Karpas-422 (cell line): ENCODE data around the gene CWC27. TPM values are rescaled to one million over a fixed set of nuclear protein-coding genes. Genes with fewer than 3 reads are reported as not detected.
"Not testable (repeated sequence)": the region's sequence is repeated elsewhere in the genome, so short reads cannot be mapped to it uniquely, and the experiment has no call there.

Experiments
- DNase-seq: peaks from one replicate; pipeline ENCODE4 v3.0.0-alpha.2; 2015
- H2AFZ ChIP-seq: fragments of 200-600 bp; sonication (generic); 2 replicates; pipeline ENCODE4 v1.6.1; 2014; ENCODE audit warnings: antibody characterized with exemption, low read length, mixed read lengths
- H3K27ac ChIP-seq: fragments of 200-600 bp; sonication (generic); 2 replicates; pipeline ENCODE4 v1.5.1; 2014; ENCODE audit warnings: mild to moderate bottlenecking, low read length, moderate library complexity
- H3K27me3 ChIP-seq: fragments of 200-600 bp; sonication (generic); 2 replicates; pipeline ENCODE4 v1.6.1; 2014; ENCODE audit warnings: low read length, mixed read lengths
- H3K36me3 ChIP-seq: fragments of 200-600 bp; sonication (generic); 2 replicates; pipeline ENCODE4 v1.6.1; 2014; ENCODE audit warnings: low read length, mixed read lengths; ENCODE audit not compliant: insufficient read depth
- H3K4me1 ChIP-seq: fragments of 200-600 bp; sonication (generic); 2 replicates; pipeline ENCODE4 v1.6.1; 2014; ENCODE audit warnings: mild to moderate bottlenecking, low read length, mixed read lengths
- H3K4me2 ChIP-seq: fragments of 200-600 bp; sonication (generic); 2 replicates; pipeline ENCODE4 v1.6.1; 2014; ENCODE audit warnings: low read length, low read depth, mild to moderate bottlenecking; ENCODE audit not compliant: poor library complexity, severe bottlenecking
- H3K4me3 ChIP-seq: fragments of 200-600 bp; sonication (generic); 2 replicates; pipeline ENCODE4 v1.5.1; 2014; ENCODE audit warnings: mild to moderate bottlenecking, antibody characterized with exemption, low read length, mixed read lengths
- H3K79me2 ChIP-seq: fragments of 200-600 bp; sonication (generic); 2 replicates; pipeline ENCODE4 v1.6.1; 2014; ENCODE audit warnings: mild to moderate bottlenecking, low read length, mixed read lengths
- H3K9ac ChIP-seq: fragments of 200-600 bp; sonication (generic); 2 replicates; pipeline ENCODE4 v1.6.0; 2014; ENCODE audit warnings: low read length
- H3K9me2 ChIP-seq: fragments of 200-600 bp; sonication (generic), shearing (Covaris generic); replicated peaks from 2 replicates; pipeline ENCODE4 v1.6.0; 2014; ENCODE audit warnings: mild to moderate bottlenecking, low read length, moderate library complexity; ENCODE audit not compliant: insufficient read depth
- H3K9me3 ChIP-seq: fragments of 300-700, 200-600 bp; sonication (generic); 2 replicates; pipeline ENCODE4 v1.6.1; 2014; ENCODE audit warnings: low read length, mixed read lengths
- H4K20me1 ChIP-seq: fragments of 200-600 bp; sonication (generic); 2 replicates; pipeline ENCODE4 v1.6.1; 2014; ENCODE audit warnings: mild to moderate bottlenecking, antibody characterized with exemption, low read length, low read depth; ENCODE audit not compliant: insufficient read depth
- total RNA-seq: library from RNA; depleted of rRNA; stranded (reverse); fragments of >200 nt; shearing (Covaris generic); gene quantifications from 2 replicates; pipeline ENCODE4 v1.2.3, GENCODE V29; 2014; ENCODE audit warnings: low replicate concordance

CWC27 gene
- total RNA-seq, 1 experiment from 2014 or later, result 24.5 TPM

DNA sequence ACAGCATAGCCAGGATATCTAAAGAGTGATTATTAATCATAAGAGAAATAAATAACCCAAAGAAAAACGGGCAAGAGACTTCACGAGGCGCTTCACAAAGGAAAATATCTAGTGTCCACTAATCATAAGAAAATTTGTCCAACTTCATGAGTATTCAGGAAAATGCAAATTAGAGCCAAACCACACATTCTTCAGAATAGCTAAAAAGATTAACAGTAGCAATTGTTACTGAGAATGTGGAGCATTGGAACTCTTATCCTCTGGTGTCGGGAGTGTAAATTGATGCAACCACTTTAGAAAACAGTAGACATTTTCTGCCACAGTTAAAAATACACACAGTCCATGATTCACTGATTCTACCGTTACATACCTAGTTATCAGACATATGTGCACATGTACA, 145.7 kb downstream of the CWC27 start:
- no peak overlapping the region for H2AFZ ChIP-seq
- no peak overlapping the region for H3K4me2 ChIP-seq
- no peaks in the 10 kb centered on the region for H3K27me3 ChIP-seq
- no peaks in the 10 kb centered on the region for H3K9me2 ChIP-seq
- no peaks in the 10 kb centered on the region for H3K4me1 ChIP-seq
- H3K9me3 ChIP-seq, result peaks cover under 1% of the 10 kb centered on the region; the same call in 1 of the 2 replicates
- H3K36me3 ChIP-seq, result no peaks in the 10 kb centered on the region
- H3K27ac ChIP-seq, result no peak overlapping the region
- H3K9ac ChIP-seq, result no peak overlapping the region
- no peaks in the 10 kb centered on the region for H4K20me1 ChIP-seq
- DNase-seq, result no peak
- H3K79me2 ChIP-seq, result no peaks in the 10 kb centered on the region
- no peak overlapping the region for H3K4me3 ChIP-seq

DNA sequence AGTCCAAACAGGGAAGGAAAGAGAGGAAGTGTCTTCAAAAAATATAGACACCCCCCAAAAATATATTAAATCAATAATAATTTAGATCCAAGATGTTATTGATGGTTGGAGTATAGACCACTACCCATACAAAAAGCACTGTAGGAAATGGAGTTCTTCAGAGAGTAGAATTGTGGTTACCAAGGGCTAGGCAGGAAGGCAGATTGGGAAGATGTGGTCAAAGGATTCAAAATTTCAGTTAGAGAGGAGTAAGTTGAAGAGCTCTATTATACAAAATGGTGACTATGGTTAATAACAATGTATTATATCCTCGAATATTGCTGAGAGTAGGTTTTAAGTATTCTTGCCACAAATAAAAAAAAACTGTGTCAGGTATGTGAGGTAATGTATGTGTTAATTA, 149.4 kb downstream of the CWC27 start:
- H2AFZ ChIP-seq, result no peak overlapping the region
- H3K36me3 ChIP-seq, result no peaks in the 10 kb centered on the region
- H4K20me1 ChIP-seq, result no peaks in the 10 kb centered on the region
- peaks cover 12% of the 10 kb centered on the region for H3K9me3 ChIP-seq
- no peak for DNase-seq
- no peaks in the 10 kb centered on the region for H3K9me2 ChIP-seq
- no peaks in the 10 kb centered on the region for H3K4me1 ChIP-seq
- H3K27ac ChIP-seq, result no peak overlapping the region
- H3K4me2 ChIP-seq, result no peak overlapping the region
- H3K4me3 ChIP-seq, result no peak overlapping the region
- no peaks in the 10 kb centered on the region for H3K79me2 ChIP-seq
- no peaks in the 10 kb centered on the region for H3K27me3 ChIP-seq
- H3K9ac ChIP-seq, result no peak overlapping the region

DNA sequence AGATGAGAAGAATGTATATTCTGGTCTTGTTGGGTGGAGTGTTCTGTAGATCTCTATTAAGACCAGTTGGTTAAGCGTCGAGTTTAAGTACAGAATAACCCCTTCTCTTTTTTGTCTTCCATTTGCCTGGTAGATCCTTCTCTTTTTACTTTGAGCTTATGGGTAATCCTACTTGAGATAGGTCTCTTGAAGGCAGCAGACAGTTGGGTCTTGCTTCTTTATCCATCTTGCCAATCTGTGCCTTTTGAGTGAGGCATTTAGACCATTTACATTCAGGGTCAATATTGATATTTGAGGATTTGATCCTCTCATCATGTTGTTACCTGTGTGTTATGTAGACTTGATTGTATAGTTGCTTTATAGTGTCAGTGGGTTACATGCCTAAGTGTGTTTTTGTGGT, 152.7 kb downstream of the CWC27 start:
- H3K79me2 ChIP-seq, result no peaks in the 10 kb centered on the region
- DNase-seq, result no peak
- no peak overlapping the region for H3K27ac ChIP-seq
- H3K4me2 ChIP-seq, result no peak overlapping the region
- H3K27me3 ChIP-seq, result no peaks in the 10 kb centered on the region
- H4K20me1 ChIP-seq, result no peaks in the 10 kb centered on the region
- no peak overlapping the region for H2AFZ ChIP-seq
- H3K36me3 ChIP-seq, result no peaks in the 10 kb centered on the region
- no peak overlapping the region for H3K4me3 ChIP-seq
- H3K9ac ChIP-seq, result no peak overlapping the region
- no peaks in the 10 kb centered on the region for H3K4me1 ChIP-seq
- H3K9me3 ChIP-seq, result peaks cover 12% of the 10 kb centered on the region
- H3K9me2 ChIP-seq, result no peaks in the 10 kb centered on the region

DNA sequence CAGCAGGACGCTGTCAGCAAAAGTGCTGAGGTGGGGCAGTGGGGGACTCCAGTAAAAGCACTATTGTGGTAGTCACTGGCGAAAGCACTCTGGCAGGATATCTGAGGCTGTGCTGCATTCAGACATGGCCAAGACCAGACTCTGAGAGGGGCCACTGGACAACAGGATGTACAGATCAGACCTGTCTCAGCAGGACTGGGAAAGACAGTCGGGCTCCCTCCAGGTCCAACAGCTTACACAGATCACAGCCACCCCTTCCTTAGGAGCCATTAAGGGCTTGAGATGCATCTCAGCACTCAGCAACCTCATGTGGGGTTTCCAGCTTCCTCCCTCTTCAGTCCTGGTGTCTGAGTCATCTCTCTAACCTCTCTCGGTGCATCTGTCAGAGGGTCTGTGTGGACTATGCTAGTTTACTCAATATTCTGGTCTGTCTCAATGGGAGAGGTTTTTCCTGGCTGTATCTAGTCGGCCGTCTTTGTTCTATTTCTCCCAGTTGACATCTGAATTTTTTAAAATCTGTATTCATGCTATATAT, 154.5 kb downstream of the CWC27 start:
- H3K9me3 ChIP-seq, result peaks cover 12% of the 10 kb centered on the region
- H3K36me3 ChIP-seq, result no peaks in the 10 kb centered on the region
- no peaks in the 10 kb centered on the region for H3K4me1 ChIP-seq
- H2AFZ ChIP-seq, result no peak overlapping the region
- no peak for DNase-seq
- H3K4me3 ChIP-seq, result no peak overlapping the region
- H3K4me2 ChIP-seq, result no peak overlapping the region
- H3K9me2 ChIP-seq, result no peaks in the 10 kb centered on the region
- H3K79me2 ChIP-seq, result no peaks in the 10 kb centered on the region
- H3K9ac ChIP-seq, result no peak overlapping the region
- H4K20me1 ChIP-seq, result no peaks in the 10 kb centered on the region
- H3K27me3 ChIP-seq, result no peaks in the 10 kb centered on the region
- no peak overlapping the region for H3K27ac ChIP-seq

DNA sequence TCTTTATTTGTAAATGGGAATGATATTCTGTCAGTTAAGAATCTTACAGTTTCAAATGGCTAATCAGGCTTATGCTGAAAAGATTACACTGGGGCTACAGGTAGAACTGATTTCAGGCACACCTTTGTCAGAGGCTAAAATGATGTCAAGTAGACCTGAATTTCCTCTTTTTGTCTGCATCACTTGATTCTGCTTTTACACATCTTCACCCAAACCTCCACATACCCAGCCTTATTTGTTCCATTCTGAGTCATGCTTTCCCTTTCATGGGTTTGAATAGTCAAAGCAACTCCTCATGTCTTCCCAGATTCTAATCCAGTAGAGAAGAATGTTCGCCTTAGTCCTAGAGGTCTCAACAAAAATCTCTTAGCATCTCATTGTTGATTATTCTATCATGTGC, 156.4 kb downstream of the CWC27 start:
- Histone ChIP-seq H3K4me3 (no peak overlapping the region), H2AFZ (no peak overlapping the region), H3K4me1 (no peaks in the 10 kb centered on the region), H3K9me3 (peaks cover 7% of the 10 kb centered on the region; the same call in 1 of the 2 replicates), H3K9ac (no peak overlapping the region), H3K79me2 (no peaks in the 10 kb centered on the region), H4K20me1 (no peaks in the 10 kb centered on the region), H3K4me2 (no peak overlapping the region), H3K9me2 (no peaks in the 10 kb centered on the region), H3K27ac (no peak overlapping the region), H3K27me3 (no peaks in the 10 kb centered on the region), H3K36me3 (no peaks in the 10 kb centered on the region)
- no peak for DNase-seq

DNA sequence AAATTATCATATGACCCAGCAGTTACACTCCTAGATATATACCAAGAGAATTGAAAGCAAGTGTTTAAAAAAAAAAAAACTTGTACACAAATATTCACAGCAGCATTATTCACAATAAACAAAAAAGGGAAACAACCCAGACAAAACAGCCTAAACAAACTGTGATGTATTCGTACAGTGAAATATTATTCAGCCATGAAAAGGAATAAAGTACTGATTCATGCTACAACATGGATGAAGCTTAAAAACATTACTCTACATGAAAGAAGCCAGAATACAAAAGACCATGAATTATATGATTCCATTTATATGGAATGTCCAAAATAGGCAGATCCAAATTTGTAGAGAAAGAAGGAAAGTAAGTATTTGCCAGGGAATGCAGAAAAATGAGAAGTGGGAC, 161.1 kb downstream of the CWC27 start:
- Histone ChIP-seq H3K79me2 (no peaks in the 10 kb centered on the region), H4K20me1 (no peaks in the 10 kb centered on the region), H3K9me2 (no peaks in the 10 kb centered on the region), H2AFZ (no peak overlapping the region), H3K9me3 (no peaks in the 10 kb centered on the region), H3K27ac (no peak overlapping the region), H3K27me3 (no peaks in the 10 kb centered on the region), H3K36me3 (no peaks in the 10 kb centered on the region), H3K4me3 (no peak overlapping the region), H3K4me2 (no peak overlapping the region), H3K9ac (no peak overlapping the region), H3K4me1 (no peaks in the 10 kb centered on the region)
- no peak for DNase-seq

DNA sequence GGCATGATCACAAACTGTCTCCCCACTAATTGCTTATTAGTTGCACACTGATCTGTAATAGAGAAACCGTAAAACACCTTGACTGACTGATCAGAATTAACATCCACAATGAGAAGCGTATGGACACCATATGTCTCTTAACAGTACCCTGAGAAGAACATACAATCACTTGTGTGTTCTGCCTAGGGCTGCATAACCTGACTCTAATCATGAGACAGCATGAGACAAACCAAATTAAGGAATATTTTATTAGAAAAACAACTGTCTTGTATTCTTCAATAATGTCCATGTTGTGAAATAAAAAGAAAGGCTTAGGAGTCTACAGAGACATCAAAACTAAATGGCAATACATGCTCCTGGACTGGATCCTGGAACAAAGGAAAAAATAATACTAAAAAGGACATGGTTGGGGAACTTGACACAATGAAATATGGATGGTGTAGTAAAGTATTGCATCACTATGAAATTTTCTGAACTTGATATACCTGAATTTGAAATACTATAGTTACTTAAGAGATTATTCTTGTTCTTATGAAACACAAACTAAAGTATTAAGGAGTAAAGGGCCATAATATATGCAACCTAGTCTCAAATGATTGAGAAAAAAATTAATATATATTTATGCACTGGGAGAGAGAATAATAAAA, 162.1 kb downstream of the CWC27 start:
- no peak overlapping the region for H3K27ac ChIP-seq
- no peaks in the 10 kb centered on the region for H3K36me3 ChIP-seq
- H3K9me3 ChIP-seq, result no peaks in the 10 kb centered on the region
- no peaks in the 10 kb centered on the region for H3K9me2 ChIP-seq
- H4K20me1 ChIP-seq, result no peaks in the 10 kb centered on the region
- H3K4me1 ChIP-seq, result no peaks in the 10 kb centered on the region
- H3K4me3 ChIP-seq, result no peak overlapping the region
- no peak overlapping the region for H3K9ac ChIP-seq
- H2AFZ ChIP-seq, result no peak overlapping the region
- H3K4me2 ChIP-seq, result no peak overlapping the region
- H3K27me3 ChIP-seq, result no peaks in the 10 kb centered on the region
- DNase-seq, result no peak
- no peaks in the 10 kb centered on the region for H3K79me2 ChIP-seq

DNA sequence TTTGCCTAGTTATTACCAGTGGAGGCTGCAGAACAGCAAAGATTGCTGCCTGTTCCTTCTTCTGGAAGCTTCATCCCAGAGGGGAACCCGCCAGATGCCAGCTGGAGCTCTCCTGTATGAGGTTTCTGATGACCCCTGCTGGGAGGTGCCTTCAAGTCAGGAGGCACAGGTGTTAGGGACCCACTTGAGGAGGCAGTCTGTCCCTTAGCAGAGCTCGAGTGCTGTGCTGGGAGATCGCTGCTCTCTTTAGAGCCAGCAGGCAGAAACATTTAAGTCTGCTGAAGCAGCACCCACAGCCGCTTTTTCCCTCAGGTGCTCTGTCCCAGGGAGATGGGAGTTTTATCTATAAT, 170.7 kb downstream of the CWC27 start:
- H3K4me1 ChIP-seq, H3K79me2 ChIP-seq, H3K27me3 ChIP-seq, H3K36me3 ChIP-seq, H3K9me3 ChIP-seq, H3K9ac ChIP-seq, H4K20me1 ChIP-seq, H3K4me2 ChIP-seq, H3K27ac ChIP-seq, H3K4me3 ChIP-seq, H2AFZ ChIP-seq, H3K9me2 ChIP-seq, DNase-seq: not testable (repeated sequence)
